ENCODE measurements around the gene MELTF.
"Not testable (repeated sequence)": the region's sequence is repeated elsewhere in the genome, so short reads cannot be mapped to it uniquely, and the experiment has no call there.

Gene MELTF

DNA sequence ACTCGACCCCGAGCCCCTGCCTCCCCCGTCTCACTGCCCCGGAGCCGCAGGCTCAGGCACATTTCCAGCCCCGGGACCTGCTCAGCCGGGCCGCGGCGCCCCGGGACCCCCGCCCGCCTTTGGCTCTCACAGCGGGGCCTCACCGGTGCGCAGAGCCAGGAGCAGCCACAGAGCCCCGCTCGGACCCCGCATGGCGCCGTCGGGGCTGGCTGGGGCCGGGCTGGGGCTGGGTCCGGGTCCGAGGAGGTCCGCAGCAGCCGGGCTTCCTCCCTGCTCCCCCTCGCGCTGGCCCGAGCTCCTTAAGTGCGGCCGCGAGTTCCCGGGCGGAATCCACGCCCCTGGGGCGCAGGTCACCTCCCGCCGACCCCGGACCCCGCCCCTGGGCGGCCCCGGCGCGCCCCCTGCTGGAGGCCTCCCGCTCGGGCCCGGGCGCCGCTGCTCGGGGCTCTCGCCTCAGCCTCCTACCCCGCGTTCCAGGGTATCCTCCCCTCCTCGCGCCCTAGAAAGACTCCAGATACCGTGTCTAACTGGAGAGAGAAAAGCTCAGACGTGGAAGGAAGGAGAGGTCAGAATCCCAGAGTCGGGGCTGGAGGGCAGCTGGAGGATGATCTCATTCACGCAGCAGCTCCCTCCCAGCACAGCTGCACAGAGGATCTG is at the start of gene MELTF:
TSS of gene MELTF (minus strand) at position 307 of the 657 bp plus-strand sequence. CDS start at position 192, 115 bp downstream.
- Mint-ChIP-seq H3K4me1 (no peaks in the 10 kb centered on the region), H3K27me3 (no peaks in the 10 kb centered on the region), H3K4me3 (peak within 1 kb of the TSS; percentile 78), H3K36me3 (ENCODE audit: insufficient read depth) (no peaks in the 10 kb centered on the region), H3K27ac (ENCODE audit: low read depth) (no peak within 1 kb of the TSS), H3K9me3 (no peaks in the 10 kb centered on the region)
- peak; percentile 82 for ATAC-seq (replicated peaks; ENCODE audit: extremely low read depth, poor library complexity, severe bottlenecking)
- DNase-seq (ENCODE audit: low spot score in 2 of 2): peak; percentile 36 to 60

DNA sequence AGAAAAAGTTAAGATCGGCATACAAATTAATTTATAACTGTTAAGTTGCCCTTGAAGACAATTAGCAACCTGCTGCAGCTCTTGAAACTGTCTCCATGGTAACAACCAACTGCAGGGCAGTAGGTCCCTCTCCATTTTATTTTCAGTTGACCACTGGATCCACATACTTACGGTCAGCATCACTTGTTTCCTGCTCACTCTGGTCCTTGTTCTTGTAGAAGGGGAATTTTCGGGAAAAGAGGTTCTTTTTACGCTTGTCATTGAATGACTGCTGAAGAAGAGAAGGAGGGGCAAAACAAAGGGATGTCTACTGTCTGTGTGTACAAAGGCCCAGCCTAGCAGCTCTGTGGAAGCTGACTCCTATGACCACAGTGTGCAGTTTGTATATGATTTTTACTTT is 46.8 kb upstream of the MELTF start:
- H3K27me3 Mint-ChIP-seq: no peaks in the 10 kb centered on the region
- H3K9me3 Mint-ChIP-seq: no peaks in the 10 kb centered on the region
- peaks cover 20% of the 10 kb centered on the region for H3K36me3 Mint-ChIP-seq (ENCODE audit: insufficient read depth)
- no peak for DNase-seq (ENCODE audit: low spot score in 2 of 2)
- H3K27ac Mint-ChIP-seq (ENCODE audit: low read depth): no peak overlapping the region
- ATAC-seq (replicated peaks; ENCODE audit: extremely low read depth, poor library complexity, severe bottlenecking): no peak
- H3K4me3 Mint-ChIP-seq: no peak overlapping the region
- no peaks in the 10 kb centered on the region for H3K4me1 Mint-ChIP-seq

DNA sequence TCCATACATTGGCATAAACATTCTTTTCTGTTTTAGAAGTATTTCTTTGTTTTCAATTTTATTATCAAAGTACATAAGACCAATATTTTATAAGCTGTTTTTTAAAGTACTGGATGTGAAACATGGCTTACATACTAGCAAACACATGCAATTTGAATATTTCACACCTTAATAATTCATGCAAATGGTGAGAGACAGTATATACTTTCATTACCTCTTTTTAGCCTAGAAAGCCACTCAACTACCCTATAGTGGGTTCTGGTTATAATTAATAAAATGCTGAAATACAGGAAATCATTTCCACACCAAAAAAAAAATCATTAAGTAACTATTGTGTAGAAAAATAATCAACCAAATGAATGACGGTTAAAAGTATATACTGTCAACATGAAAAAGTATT is 38.5 kb upstream of the MELTF start:
- Mint-ChIP-seq H3K4me1 (no peaks in the 10 kb centered on the region), H3K36me3 (ENCODE audit: insufficient read depth) (peaks cover 21% of the 10 kb centered on the region), H3K9me3 (no peaks in the 10 kb centered on the region), H3K4me3 (no peak overlapping the region), H3K27ac (ENCODE audit: low read depth) (no peak overlapping the region), H3K27me3 (no peaks in the 10 kb centered on the region)
- DNase-seq (ENCODE audit: low spot score in 2 of 2): no peak
- no peak for ATAC-seq (replicated peaks; ENCODE audit: extremely low read depth, poor library complexity, severe bottlenecking)

DNA sequence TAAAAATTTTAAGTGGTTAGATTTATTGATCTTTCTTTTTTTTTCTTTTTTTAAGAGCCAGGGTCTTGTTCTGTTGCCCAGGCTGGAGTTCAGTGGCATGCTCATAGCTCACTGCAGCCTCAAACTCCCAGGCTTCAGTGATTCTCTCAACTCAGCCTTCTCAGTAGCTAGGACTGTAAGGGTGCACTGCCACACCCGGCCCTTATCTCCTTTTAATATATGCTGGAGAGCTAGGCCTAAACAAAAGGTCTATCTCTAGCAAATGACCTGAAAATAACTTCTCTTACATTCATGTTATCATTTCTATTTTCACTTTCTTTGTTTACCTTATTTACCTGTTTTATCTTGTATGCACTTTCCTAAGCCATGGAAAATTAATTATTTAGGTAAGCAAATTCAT is 35.2 kb upstream of the MELTF start:
- ATAC-seq (replicated peaks; ENCODE audit: extremely low read depth, poor library complexity, severe bottlenecking) (no peak), DNase-seq (ENCODE audit: low spot score in 2 of 2) (no peak)
- Mint-ChIP-seq H3K36me3 (ENCODE audit: insufficient read depth) (peaks cover 30% of the 10 kb centered on the region), H3K27ac (ENCODE audit: low read depth) (no peak overlapping the region), H3K9me3 (no peaks in the 10 kb centered on the region), H3K27me3 (no peaks in the 10 kb centered on the region), H3K4me1 (no peaks in the 10 kb centered on the region), H3K4me3 (no peak overlapping the region)

DNA sequence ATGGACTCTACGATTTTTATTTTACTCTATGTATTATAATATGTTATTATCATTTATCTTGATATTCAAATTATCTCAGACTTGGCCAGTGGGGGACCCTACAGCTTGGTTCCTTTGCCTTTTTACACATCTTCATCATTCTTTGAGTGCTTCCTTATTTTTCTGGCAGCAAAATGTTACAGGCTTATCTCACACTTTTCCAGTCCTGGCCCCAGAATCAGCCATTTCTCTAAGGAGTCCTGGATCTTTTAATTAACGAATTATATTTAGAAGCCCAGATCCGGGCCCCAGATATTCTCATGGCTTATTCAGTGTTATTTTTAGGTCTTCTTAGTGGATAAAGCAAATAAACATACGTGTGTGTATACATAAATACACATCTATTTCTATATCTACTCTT is 32.8 kb upstream of the MELTF start:
- peaks cover 43% of the 10 kb centered on the region for H3K36me3 Mint-ChIP-seq (ENCODE audit: insufficient read depth)
- no peak overlapping the region for H3K27ac Mint-ChIP-seq (ENCODE audit: low read depth)
- H3K27me3 Mint-ChIP-seq: no peaks in the 10 kb centered on the region
- no peak overlapping the region for H3K4me3 Mint-ChIP-seq
- no peak for DNase-seq (ENCODE audit: low spot score in 2 of 2)
- no peaks in the 10 kb centered on the region for H3K9me3 Mint-ChIP-seq
- no peaks in the 10 kb centered on the region for H3K4me1 Mint-ChIP-seq
- ATAC-seq (replicated peaks; ENCODE audit: extremely low read depth, poor library complexity, severe bottlenecking): no peak

DNA sequence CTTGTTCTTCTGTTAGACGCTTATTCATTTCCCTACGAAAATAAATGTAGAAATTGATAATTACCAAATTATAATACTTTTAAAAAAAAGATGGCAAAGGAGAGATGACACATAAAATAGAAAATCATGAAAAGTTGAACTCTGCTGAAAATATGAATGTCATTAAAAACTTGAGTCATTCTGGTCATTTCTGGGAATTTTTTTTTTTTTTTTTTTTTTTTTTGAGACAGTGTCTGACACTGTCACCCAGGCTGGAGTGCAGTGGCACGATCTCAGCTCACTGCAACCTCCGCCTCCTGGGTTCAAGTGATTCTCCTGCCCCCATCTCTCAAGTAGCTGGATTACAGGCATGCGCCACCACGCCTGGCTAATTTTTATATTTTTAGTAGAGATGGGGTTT is 22.0 kb upstream of the MELTF start:
- not testable (repeated sequence) for H3K27me3 Mint-ChIP-seq; ATAC-seq (replicated peaks; ENCODE audit: extremely low read depth, poor library complexity, severe bottlenecking); H3K4me3 Mint-ChIP-seq; H3K27ac Mint-ChIP-seq (ENCODE audit: low read depth); H3K9me3 Mint-ChIP-seq; H3K4me1 Mint-ChIP-seq; DNase-seq (ENCODE audit: low spot score in 2 of 2)
- peaks cover 38% of the 10 kb centered on the region for H3K36me3 Mint-ChIP-seq (ENCODE audit: insufficient read depth)

DNA sequence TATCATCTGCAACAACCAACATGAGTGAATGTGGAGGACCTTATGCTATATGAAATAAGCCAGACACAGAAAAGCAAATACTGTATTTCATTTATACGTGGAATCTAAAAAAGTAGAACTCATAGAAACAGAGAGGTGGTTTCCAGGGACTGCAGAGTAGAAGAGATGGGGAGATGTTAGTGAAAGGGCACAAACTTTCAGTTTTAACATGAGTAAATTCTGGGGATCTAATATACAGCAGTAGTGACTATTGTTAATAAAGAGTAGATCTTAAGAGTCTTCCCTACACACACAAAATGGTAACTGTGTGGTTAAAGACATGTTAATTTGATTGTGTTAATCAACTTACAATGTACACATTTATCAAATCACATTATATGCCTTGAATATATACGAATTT is 20.9 kb upstream of the MELTF start:
- Mint-ChIP-seq H3K4me3 (no peak overlapping the region), H3K9me3 (no peaks in the 10 kb centered on the region), H3K27ac (ENCODE audit: low read depth) (peak overlapping the region; percentile 71), H3K27me3 (no peaks in the 10 kb centered on the region), H3K4me1 (no peaks in the 10 kb centered on the region), H3K36me3 (ENCODE audit: insufficient read depth) (peaks cover 41% of the 10 kb centered on the region)
- no peak for DNase-seq (ENCODE audit: low spot score in 2 of 2)
- ATAC-seq (replicated peaks; ENCODE audit: extremely low read depth, poor library complexity, severe bottlenecking): no peak

DNA sequence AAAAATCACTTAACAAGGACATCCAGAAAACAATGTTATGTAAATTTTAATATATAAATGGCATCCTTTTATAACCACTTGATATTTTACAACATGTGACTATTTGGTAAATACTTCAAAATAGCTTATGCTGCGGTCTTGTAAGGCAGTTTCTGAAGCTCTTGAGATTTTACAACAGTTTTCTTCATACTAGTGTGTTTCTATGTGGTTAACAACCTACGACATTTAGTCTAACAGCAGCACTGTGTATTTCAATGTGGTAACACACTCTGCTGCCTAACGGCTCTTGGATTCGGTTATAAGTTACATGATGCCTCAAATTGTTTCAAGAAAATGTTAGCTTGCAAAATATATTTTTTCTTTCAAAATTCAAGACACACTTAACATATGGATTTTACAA is 12.9 kb upstream of the MELTF start:
- no peaks in the 10 kb centered on the region for H3K27me3 Mint-ChIP-seq
- no peak overlapping the region for H3K27ac Mint-ChIP-seq (ENCODE audit: low read depth)
- H3K4me3 Mint-ChIP-seq: no peak overlapping the region
- H3K36me3 Mint-ChIP-seq (ENCODE audit: insufficient read depth): peaks cover 23% of the 10 kb centered on the region
- no peak for ATAC-seq (replicated peaks; ENCODE audit: extremely low read depth, poor library complexity, severe bottlenecking)
- no peaks in the 10 kb centered on the region for H3K9me3 Mint-ChIP-seq
- DNase-seq (ENCODE audit: low spot score in 2 of 2): no peak
- no peaks in the 10 kb centered on the region for H3K4me1 Mint-ChIP-seq

DNA sequence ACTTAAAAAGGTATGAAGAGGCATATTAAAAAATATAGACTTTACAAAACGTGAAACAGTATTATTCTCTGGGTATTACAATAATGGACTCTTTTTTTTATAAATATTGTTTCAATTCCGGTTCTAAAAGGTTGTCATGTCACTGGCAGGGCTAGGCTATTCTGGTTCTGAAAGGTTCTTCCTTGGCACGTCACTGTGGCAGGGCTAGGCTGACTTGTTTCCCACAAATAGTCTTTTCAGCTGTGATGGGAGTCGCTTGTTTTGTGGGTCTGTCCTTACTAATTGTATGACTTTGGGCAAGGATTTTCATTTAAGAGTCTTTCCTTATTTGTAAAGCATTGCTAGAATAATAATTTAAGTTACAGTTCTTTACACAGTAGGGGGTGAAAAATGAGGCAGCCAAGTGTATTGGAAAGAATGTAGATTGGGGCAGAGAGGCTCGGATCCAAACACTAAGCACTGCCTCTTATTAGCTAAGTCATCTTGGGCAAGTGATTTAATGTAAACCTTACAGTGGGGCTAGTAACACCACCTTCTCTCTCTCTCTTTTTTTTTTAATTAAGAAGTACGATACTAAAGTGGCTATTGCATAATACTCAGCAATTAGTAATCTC is 12.4 kb upstream of the MELTF start:
- Mint-ChIP-seq H3K36me3 (ENCODE audit: insufficient read depth) (peaks cover 23% of the 10 kb centered on the region), H3K9me3 (no peaks in the 10 kb centered on the region), H3K4me3 (no peak overlapping the region), H3K27me3 (no peaks in the 10 kb centered on the region), H3K27ac (ENCODE audit: low read depth) (no peak overlapping the region), H3K4me1 (no peaks in the 10 kb centered on the region)
- ATAC-seq (replicated peaks; ENCODE audit: extremely low read depth, poor library complexity, severe bottlenecking) (no peak), DNase-seq (ENCODE audit: low spot score in 2 of 2) (no peak)

DNA sequence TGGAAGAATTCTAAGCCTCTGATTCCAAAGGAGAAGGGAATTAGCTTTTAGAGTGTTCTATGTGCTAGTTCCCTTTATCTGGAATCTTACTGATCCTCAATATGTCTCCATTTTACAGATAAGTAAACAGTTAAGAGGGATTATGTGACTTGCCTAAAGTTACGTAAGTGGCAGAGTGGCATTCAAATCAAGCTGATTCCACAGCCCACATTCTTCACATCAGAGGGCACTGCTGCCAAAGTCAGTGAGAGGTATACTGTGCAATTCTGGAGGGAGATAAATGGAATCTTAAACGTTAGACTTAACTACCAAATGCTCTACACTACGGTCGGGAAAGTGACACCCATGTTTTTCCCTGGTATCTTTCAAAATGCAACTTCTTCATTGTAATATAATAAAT is 11.0 kb upstream of the MELTF start:
- Mint-ChIP-seq H3K4me1 (no peaks in the 10 kb centered on the region), H3K4me3 (no peak overlapping the region), H3K36me3 (ENCODE audit: insufficient read depth) (peaks cover 13% of the 10 kb centered on the region), H3K27ac (ENCODE audit: low read depth) (no peak overlapping the region), H3K27me3 (no peaks in the 10 kb centered on the region), H3K9me3 (no peaks in the 10 kb centered on the region)
- ATAC-seq (replicated peaks; ENCODE audit: extremely low read depth, poor library complexity, severe bottlenecking) (no peak), DNase-seq (ENCODE audit: low spot score in 2 of 2) (no peak)

DNA sequence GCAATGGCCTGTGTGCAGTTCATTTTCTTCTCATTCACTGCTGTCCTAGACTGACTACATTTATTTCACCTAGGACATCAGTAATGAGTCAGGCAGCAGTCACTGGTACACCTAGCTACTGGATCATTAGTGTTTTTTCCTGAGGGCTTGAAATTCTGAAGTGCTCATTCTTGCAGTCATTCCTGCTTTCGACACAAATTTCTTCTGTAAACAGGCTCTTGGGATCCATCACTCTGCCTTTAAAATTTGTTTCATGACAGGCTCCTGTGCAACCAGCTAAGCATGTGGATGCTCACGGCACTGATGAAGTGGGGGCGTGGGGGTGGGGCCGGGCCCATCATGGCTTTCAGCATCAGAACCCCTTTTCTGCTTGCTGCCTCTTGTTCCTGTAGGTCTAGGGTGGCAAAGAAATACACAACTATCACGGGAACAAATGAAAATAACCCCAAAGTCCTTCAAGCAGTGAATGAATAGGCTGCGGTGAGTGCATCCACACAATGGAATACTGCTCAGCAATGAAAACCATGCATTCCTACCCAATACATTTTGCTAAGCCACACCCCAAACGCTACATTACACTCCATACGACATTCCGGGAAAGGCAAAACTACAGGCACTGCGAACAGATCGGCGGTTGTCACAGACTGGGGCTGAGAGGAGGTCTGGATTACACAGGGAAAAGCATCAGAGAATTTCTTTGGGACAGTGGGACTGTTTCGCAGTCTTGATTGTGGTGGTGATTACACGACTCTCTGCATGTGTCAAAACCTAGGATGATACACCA is 9.3 kb upstream of the MELTF start:
- H3K4me3 Mint-ChIP-seq: no peak overlapping the region
- no peaks in the 10 kb centered on the region for H3K27me3 Mint-ChIP-seq
- H3K36me3 Mint-ChIP-seq (ENCODE audit: insufficient read depth): peaks cover 10% of the 10 kb centered on the region
- ATAC-seq (replicated peaks; ENCODE audit: extremely low read depth, poor library complexity, severe bottlenecking) (no peak), DNase-seq (ENCODE audit: low spot score in 2 of 2) (no peak)
- no peaks in the 10 kb centered on the region for H3K9me3 Mint-ChIP-seq
- no peaks in the 10 kb centered on the region for H3K4me1 Mint-ChIP-seq
- H3K27ac Mint-ChIP-seq (ENCODE audit: low read depth): no peak overlapping the region

DNA sequence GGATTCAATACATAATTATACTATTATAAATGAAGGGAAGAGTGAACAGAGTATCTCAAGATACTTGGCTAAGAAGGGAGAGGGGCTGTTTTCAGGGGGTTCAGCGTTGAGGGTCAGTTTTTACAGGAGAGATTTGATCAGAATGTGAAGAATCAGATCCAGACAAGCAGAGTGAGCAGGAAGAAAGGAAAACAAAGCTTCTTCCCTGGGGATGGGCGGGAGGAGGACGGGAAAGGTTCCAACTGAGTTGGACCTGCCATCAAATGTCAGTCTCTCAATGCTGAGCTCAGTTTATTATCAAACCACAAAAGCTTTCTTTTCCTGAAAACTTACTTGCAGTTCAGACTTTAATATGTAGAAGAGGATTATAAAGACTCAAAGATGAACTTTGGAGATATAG is 6.0 kb upstream of the MELTF start:
- ATAC-seq (replicated peaks; ENCODE audit: extremely low read depth, poor library complexity, severe bottlenecking) (no peak), DNase-seq (ENCODE audit: low spot score in 2 of 2) (no peak)
- Mint-ChIP-seq H3K4me3 (no peak overlapping the region), H3K27ac (ENCODE audit: low read depth) (peak overlapping the region; percentile 66), H3K27me3 (no peaks in the 10 kb centered on the region), H3K9me3 (no peaks in the 10 kb centered on the region), H3K36me3 (ENCODE audit: insufficient read depth) (peaks cover 6% of the 10 kb centered on the region), H3K4me1 (no peaks in the 10 kb centered on the region)

DNA sequence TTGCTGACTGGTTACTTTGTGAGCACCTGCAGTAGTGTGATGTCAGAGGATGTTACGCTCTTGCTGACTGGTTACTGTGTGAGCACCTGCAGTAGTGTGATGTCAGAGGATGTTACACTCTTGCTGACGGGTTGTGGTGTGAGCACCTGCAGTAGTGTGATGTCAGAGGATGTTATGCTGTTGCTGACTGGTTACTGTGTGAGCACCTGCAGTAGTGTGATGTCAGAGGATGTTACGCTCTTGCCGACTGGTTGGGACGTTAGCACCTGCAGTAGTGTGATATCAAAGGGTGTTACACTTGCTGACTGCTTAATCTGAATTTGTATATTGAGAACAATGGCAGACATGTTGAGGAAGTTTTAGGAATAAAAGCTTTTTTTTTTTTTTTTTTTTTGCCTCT is 5.2 kb upstream of the MELTF start:
- DNase-seq (ENCODE audit: low spot score in 2 of 2); H3K36me3 Mint-ChIP-seq (ENCODE audit: insufficient read depth); H3K4me3 Mint-ChIP-seq; H3K4me1 Mint-ChIP-seq; H3K27me3 Mint-ChIP-seq; ATAC-seq (replicated peaks; ENCODE audit: extremely low read depth, poor library complexity, severe bottlenecking); H3K9me3 Mint-ChIP-seq: not testable (repeated sequence)
- peak overlapping the region; percentile 66 for H3K27ac Mint-ChIP-seq (ENCODE audit: low read depth)
